NT2/D1 (cell line): ENCODE results near the gene ATG9A.

Experiments
- SUZ12 ChIP-seq: IDR thresholded peaks from 2 replicates; pipeline ENCODE4 v1.6.1; 2011; ENCODE audit not compliant: insufficient read length, insufficient read depth; ENCODE audit errors: extremely low read depth
- ZNF274 ChIP-seq: IDR thresholded peaks from 2 replicates; pipeline ENCODE4 v1.6.1; 2011; ENCODE audit warnings: mild to moderate bottlenecking, low read depth, low read length

DNA sequence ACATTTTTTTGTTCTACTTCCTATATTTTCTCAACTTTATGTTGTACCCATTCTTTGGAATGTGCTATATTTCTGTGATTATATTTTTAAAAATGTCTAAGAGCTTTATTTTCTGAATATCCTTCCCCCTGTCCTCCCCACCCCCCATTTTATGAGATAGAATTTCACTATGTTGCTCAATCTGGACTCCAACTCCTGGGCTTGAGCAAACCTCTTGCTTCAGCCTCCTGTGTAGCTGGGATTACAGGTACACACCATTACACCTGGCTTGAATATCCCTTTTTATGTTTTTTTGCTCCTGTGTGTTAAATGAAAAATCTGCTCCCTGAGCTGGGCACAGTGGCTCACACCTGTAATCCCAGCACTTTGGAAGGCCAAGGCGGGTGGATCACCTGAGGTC is 32.0 kb downstream of the ATG9A start:
- TF ChIP-seq ZNF274 (no peak), SUZ12 (no peak)
